GM13976 (cell line): ENCODE measurements around the gene TTC9.
A peak's percentile ranks its signal among the peaks of the same experiment; 100 is the strongest.

Experiments used
- DNase-seq: peaks from one replicate; pipeline ENCODE4 v3.0.0; 2012; ENCODE audit warnings: low spot score
- CTCF ChIP-seq: IDR thresholded peaks from 2 replicates; pipeline ENCODE4 v1.5.1; 2012; ENCODE audit warnings: borderline replicate concordance, mild to moderate bottlenecking; ENCODE audit not compliant: insufficient read depth; ENCODE audit errors: extremely low read depth, missing control alignments, control extremely low read depth
- in situ Hi-C: fragments of 300-500 bp; cut with MboI; formaldehyde crosslinking; loops from one replicate; pipeline ENCODE4 v1.12.0; 2022; ENCODE audit warnings: low sequenced_read_pairs, mixed read lengths, inconsistent platforms; ENCODE audit not compliant: unreplicated experiment

Gene TTC9

GRCh38 chr14:70622111-70622712, 19.5 kb upstream of the TTC9 start:
- peak; percentile 68 for TF ChIP-seq CTCF
- in situ Hi-C loops: loop anchor here (10.0 kb wide), 2 partner anchors 193 to 353 kb away; no protein-coding TSS in a partner anchor
- peak; percentile 52 for DNase-seq

- in situ Hi-C loops: loop anchor here (10.0 kb wide), 2 partner anchors 190 to 350 kb away; no protein-coding TSS in a partner anchor
- DNase-seq: no peak
- no peak for TF ChIP-seq CTCF
Measured at GRCh38 chr14:70624972-70625371, 16.7 kb upstream of the TTC9 start.

- in situ Hi-C loops: loop anchor here (10.0 kb wide), 1 partner anchor 83 kb away; no protein-coding TSS in a partner anchor
- no peak for DNase-seq
- no peak for TF ChIP-seq CTCF
Measured at GRCh38 chr14:70631948-70632347, 9.8 kb upstream of the TTC9 start.

- no peak for TF ChIP-seq CTCF
- DNase-seq: no peak
- in situ Hi-C loops: loop anchor here (10.0 kb wide), 1 partner anchor 79 kb away; no protein-coding TSS in a partner anchor
Measured at GRCh38 chr14:70635971-70636595, 5.6 kb upstream of the TTC9 start.

GRCh38 chr14:70638416-70638815, 3.3 kb upstream of the TTC9 start:
- in situ Hi-C loops: loop anchor here (10.0 kb wide), 1 partner anchor 76 kb away; no protein-coding TSS in a partner anchor
- DNase-seq: no peak
- no peak for TF ChIP-seq CTCF

GRCh38 chr14:70640938-70641547, 673 bp upstream of the TTC9 start:
- no peak for TF ChIP-seq CTCF
- peak; percentile 72 for DNase-seq
- in situ Hi-C loops: no loop called here
